Cardiac fibroblast (primary cell): Measurements from ENCODE around the gene RHOB.
A peak's percentile ranks its signal among the peaks of the same experiment; 100 is the strongest.

Source experiments
- DNase-seq, 2 donors: peaks; one replicate each; pipeline versions ENCODE4 v3.0.0 to v3.0.0-alpha.2; 2010; ENCODE audit warnings: low read depth in 2 of 2
- H3K4me3 ChIP-seq, 2 donors: replicated peaks in 1 of 2; 1 replicate in 1 of 2; 2 replicates in 1 of 2; pipeline ENCODE4 v1.5.1; 2011; ENCODE audit warnings: low read depth in 2 of 2, low read length in 2 of 2, mild to moderate bottlenecking in 2 of 2, moderate library complexity in 1 of 2
- TF ChIP-seq, protein P1 (sequence below): IDR thresholded peaks from one replicate; pipeline ENCODE4 v1.5.1; 2011; ENCODE audit warnings: low read depth, mild to moderate bottlenecking, low read length, inconsistent platforms

RHOB gene

DNA sequence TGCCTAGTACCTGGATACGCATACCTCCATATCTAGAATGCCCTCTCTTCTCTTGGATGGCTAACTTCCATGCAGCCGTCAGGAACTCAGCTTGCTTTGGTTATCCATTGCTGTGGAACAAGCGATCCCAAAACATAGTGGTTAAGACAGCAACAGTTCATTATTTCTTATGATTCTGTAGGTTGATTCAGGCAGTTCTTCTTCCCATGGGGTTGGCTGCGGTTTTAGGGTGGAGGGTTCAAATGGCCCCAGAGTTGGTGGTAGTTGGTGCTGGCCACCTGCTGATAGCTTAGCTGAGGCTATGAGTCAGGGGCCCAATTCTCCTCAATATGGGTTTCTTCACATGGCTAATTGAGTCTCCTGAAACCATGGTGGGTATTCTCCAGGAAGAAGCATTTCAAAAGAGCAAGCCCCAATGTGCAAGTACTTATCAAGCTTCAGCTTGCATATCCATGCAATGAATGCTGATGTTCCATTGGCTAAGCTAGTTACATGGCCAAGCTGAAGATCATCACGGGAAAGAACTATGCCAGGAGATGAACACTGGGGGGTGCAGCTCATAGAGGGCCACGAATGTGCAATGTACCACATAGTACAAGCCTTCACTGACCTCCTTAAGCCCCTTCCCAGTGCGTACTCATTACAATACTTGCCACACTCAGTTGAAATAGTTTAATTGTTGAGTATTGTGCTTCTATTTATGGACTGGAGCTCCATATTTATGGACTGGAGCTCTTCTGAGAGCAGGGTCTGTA lies 10.0 kb upstream of the RHOB start:
- TF ChIP-seq, protein P1, sequence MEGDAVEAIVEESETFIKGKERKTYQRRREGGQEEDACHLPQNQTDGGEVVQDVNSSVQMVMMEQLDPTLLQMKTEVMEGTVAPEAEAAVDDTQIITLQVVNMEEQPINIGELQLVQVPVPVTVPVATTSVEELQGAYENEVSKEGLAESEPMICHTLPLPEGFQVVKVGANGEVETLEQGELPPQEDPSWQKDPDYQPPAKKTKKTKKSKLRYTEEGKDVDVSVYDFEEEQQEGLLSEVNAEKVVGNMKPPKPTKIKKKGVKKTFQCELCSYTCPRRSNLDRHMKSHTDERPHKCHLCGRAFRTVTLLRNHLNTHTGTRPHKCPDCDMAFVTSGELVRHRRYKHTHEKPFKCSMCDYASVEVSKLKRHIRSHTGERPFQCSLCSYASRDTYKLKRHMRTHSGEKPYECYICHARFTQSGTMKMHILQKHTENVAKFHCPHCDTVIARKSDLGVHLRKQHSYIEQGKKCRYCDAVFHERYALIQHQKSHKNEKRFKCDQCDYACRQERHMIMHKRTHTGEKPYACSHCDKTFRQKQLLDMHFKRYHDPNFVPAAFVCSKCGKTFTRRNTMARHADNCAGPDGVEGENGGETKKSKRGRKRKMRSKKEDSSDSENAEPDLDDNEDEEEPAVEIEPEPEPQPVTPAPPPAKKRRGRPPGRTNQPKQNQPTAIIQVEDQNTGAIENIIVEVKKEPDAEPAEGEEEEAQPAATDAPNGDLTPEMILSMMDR = no peak
- no peak for DNase-seq
- no peak overlapping the region for H3K4me3 ChIP-seq

DNA sequence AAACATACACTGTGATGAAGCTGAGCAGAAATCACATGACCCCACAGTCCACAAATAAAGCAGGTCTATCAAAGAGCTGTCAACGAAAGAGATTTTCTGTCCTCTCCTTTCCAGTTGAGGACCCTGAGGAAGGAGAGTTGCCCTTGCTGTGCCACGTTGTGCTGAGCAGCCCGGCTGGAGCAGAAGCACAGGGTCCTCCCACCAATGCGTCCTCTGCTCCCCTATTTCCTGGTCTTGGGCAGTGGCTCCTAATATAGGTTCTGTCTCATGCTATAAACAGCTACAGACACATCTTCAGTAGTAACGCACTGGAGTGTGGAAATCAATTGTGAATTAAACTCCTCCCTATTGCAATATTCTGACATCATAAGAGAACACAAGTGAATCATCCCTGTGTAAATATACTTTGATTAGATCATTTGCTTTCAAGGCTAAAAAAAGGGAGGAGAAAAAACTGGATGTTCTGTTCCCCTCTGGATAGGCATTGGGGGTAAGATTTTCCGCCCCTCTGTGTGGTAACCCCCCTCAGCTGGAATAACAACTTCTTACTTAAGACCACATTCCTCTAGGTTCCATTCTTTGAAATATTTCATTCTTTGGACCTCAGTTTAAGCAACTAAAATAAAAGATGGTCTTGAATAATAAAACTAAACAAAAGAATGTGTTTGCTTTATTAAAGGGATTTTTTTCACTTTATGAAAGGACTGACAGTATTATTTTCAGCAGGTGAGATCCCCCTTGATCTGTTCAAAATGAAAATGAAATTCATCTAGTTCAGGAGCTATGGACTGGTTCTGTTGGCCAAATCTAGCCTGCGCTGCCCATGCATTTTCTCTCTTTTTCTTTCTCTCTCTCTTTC lies 8.3 kb upstream of the RHOB start:
- peak overlapping the region in 1 of 2 donors; percentile 32 for H3K4me3 ChIP-seq
- TF ChIP-seq, protein P1 = no peak
- peak; percentile 74 to 98 for DNase-seq

DNA sequence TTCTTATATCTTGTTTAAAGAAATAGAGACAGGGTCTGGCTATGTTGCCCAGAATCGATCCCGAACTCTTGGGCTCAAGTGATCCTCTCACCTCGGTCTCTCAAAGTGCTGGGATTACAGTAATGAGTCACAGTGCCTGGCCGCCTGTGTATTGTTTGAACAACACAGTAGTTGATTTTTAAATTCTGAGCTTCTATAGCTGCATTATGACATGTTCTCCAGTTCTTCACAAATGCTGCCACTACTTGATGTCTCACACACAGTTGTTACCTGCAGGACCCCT lies 7.7 kb upstream of the RHOB start:
- TF ChIP-seq, protein P1 = no peak
- DNase-seq = peak in 1 of 2 donors; percentile 81
- peak overlapping the region in 1 of 2 donors; percentile 32 for H3K4me3 ChIP-seq

DNA sequence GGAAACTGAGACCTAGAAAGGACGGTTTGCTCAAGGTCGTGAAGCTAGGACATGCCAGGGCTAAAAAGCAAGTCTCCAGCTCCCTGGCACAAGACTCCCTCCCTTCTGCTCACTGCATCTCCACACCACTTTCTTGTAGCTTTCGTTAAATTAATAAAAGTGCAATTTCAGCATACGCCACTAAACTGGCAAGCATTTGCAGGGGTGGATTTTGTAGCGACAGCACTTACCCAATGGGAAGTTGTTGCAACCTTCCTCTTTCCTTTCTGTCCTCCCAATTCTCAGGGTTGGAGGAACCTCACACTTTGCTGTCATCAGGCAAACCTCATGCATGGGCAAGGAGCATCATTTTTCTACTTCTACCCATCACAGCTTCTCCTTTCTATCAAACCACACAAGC lies 7.4 kb upstream of the RHOB start:
- no peak overlapping the region for H3K4me3 ChIP-seq
- TF ChIP-seq, protein P1 = no peak
- peak in 1 of 2 donors; percentile 43 for DNase-seq

DNA sequence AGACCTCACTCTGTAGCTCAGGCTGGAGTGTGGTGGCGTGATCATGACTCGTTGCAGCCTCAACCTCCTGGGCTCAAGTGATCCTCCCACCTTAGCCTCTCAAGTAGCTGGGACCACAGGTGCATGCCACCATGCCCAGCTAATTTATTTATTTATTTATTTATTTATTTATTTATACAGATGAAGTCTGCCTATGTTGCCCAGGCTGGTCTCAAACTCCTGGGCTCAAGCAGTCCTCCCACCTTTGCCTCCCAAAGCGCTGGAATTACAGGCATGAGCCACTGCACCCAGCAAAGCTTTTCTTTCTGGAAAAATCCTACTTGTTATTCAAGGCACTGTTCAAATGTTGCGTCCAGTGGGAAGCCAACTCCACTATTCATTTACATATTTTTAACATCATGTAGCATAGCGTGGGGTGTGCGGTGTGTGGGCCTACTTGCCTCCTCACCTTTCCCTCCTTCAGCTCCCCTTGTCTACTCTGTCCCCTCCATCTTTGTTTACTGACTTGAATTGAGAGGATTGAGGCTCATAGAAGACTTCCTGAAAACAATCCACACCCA lies 6.8 kb upstream of the RHOB start:
- TF ChIP-seq, protein P1 = no peak
- no peak overlapping the region for H3K4me3 ChIP-seq
- DNase-seq = no peak

DNA sequence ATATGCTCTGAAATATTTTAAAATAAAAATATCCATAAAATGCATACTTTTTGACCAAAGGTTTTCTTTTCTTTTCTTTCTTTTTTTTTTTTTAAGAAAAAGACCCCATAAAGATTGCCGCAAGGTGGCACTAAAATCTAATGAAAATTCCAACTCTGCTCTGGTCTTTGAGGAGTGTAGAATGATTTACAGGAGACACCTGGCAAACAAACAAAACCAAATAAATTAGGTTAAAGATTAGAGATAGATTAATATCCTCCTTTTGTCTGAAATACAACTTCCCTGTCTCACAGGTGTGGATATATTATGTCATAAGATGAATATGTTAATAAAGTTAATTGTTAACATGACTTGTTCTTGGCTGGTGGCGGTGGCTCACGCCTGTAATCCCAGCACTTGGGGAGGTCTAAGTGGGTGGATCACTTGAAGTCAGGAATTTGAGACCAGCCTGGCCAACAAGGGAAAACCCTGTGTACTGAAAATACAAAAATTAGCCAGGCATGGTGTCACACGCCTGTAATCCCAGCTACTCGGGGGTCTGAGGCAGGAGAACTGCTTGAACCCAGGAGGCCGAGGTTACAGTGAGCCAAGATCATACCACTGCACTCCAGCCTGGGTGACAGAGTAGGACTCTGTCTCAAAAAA lies 3.5 kb upstream of the RHOB start:
- DNase-seq = peak; percentile 75 to 79
- TF ChIP-seq, protein P1 = peak; percentile 29
- H3K4me3 ChIP-seq = no peak overlapping the region
